DOHH2 (cell line): ENCODE measurements around the gene OR51A4.

Experiments used
- CTCF ChIP-seq: fragments of 200-600 bp; sonication (generic); IDR thresholded peaks from one replicate; pipeline ENCODE4 v1.5.1; 2014; ENCODE audit warnings: antibody characterized with exemption, mild to moderate bottlenecking, low read depth, low read length; ENCODE audit not compliant: poor library complexity, severe bottlenecking
- EZH2phosphoT487 ChIP-seq: fragments of 200-600 bp; sonication (generic); IDR thresholded peaks from 2 replicates; pipeline ENCODE4 v1.6.1; 2017; ENCODE audit warnings: borderline replicate concordance, mild to moderate bottlenecking, antibody characterized with exemption, low read length, moderate library complexity, mixed read lengths

DNA sequence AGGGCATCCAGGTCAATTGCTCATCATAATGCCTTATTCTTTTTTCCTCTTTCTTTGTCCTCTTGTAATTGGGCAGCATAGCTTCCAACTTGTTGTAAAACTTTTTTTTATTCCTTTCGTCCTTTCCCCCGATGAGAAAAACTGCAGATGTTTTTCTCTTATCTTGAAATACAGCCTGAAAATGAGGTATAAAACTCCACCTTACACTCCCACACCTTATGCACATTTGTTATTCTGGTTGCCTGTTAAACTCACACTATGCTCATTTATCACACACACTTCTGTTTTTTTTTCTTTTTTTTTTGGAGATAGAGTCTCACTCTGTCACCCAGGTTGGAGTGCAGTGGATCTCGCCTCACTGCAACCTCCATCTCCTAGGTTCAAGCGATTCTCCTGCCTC is 10.0 kb upstream of the OR51A4 start:
- no peak for TF ChIP-seq CTCF
- no peak for TF ChIP-seq EZH2phosphoT487
